HG02678 (cell line): Measurements from ENCODE around the gene BCDIN3D.

Experiments used
- ATAC-seq: cut with Tn5 transposase; IDR thresholded peaks from one replicate; pipeline ENCODE4 v1.9.1; 2021; ENCODE audit warnings: mild to moderate bottlenecking, moderate library complexity; ENCODE audit not compliant: unreplicated experiment

Gene BCDIN3D

DNA sequence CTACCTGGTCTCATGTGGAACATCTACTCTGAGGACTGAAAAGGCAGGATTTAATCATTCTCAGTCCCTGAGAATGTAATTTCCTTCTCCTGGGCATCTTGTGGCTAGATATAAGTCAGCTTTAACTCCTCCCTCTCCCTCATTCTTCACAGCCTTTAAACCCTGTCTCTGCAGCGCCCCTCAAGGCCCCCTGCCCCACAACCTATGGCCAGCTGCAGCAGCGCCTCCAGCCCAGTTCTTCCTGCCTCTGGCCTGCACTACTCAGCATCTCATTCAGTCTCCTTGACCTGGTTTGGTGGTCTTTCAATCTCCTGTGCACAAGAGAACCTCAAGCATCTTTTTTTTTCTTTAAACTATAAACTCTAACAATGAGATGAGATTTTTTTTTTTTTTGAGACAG lies 44.0 kb downstream of the BCDIN3D start:
- no peak for ATAC-seq

DNA sequence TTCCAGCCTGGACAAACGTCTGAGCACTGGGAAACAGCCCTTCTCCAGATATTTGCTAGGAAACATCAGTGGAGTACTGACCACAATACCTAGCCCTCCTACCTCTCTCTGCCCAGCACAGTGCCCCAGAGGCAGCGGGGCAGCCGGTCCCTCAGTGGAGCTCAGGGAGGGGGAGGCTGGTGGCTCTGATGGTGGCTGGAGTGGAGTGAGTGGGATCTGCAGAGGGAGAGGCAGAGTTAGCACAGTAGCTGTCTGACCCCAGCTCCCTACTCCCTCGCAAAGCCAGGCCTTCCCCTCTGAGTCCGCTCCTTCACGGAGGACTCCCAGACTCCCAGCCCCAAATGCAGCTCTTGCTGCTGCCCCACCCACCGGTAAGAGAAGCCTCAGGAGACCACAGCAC lies 44.7 kb downstream of the BCDIN3D start:
- no peak for ATAC-seq

DNA sequence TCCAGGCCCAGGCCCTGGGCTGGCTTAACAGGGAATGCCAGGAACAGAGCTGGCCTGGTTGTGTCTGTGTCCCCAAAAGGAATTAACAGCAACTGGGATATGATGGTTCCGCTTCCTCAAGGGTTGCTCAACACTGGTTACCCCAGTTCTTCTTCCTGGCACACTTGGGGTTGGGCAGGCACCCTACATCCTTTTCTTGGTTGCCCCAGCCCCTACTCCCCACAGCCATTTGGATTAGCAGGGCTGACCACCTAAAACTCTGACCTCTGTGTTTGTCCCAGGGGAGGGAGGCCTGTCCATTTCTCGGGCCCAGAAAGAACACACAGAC lies 45.5 kb downstream of the BCDIN3D start:
- ATAC-seq, result no peak

DNA sequence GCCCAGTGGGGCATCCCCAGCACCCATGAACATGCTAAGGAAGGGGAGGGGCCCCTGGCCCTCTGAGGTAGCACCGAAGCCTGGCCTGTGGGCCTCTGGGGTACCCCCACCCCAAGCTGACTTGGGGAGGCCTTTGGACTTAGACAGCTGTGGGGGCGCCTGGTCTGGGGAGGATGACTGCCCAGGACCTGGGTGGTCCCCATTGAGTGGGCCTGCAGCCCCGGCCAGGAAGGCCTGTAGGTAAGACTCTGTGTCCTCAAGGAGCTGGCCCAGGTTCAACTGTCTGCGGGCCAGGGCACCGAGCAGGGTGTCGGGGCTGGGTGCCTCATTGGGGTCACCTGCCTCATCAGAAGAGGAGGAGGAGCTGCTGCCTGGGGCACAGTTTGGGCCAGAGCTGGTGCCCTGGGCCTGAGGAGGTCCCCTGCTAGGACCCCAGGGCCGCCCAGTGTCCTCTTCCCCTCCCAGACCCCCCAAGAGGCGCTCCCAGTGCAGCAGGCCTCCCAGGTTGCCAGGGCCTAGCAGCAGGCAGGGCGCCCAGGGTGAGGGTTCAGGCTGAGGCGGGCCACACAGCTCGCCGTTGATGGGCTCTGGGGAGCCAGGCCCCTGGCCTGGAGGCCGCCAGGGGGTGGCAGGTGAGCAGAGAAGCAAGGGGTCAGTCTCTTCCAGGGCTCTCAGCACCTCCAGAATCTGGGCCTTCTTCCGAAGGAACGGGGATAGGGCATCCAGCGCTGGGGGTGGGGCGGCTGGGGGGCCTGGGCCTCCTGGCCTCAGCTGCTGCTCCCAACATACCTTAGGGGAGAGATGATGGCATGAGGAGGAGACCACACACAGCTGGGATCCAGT lies 46.1 kb downstream of the BCDIN3D start:
- ATAC-seq, result no peak

DNA sequence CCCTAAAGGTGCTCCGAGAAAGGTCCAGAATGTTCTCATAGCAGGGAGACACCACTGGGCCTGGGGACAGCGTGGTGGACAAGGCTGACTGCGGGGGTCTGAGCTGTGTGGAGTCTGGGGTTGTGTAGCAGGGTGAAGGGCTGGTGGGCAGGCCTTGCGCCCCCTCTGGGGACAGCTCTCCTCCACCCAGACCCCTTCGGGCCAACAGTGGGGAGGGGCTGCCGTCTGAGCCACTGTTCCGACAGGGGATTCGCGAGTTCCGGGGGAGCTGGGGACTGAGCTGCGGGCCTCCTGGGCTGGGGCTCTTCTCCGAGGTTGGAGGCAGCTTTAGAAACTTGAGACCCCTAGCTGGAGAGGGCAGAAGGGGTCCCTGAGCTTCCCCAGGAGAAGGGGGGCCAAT lies 46.8 kb downstream of the BCDIN3D start:
- no peak for ATAC-seq

DNA sequence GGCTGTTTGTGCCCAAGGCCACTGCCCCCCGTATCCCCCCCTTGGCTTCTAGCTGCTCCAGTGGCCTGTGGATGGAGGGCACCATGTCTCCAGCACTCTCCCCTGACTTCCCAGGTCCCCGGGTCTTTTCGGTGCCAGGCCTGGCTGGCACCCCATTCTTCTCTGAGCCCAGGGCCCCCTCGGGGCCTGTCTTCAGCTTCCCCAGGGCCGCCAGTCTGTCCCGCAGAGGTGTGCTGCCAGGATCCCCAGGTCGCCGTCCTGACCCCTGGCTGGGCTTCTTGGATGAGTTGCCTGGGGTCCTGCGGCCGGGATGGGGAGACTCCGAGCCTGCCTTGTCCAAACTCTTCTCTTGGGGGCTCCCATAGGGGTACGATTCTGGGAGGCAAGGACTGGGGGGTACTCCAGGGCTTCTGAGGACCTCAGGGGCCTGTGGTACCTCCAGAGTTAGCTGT lies 47.2 kb downstream of the BCDIN3D start:
- no peak for ATAC-seq

DNA sequence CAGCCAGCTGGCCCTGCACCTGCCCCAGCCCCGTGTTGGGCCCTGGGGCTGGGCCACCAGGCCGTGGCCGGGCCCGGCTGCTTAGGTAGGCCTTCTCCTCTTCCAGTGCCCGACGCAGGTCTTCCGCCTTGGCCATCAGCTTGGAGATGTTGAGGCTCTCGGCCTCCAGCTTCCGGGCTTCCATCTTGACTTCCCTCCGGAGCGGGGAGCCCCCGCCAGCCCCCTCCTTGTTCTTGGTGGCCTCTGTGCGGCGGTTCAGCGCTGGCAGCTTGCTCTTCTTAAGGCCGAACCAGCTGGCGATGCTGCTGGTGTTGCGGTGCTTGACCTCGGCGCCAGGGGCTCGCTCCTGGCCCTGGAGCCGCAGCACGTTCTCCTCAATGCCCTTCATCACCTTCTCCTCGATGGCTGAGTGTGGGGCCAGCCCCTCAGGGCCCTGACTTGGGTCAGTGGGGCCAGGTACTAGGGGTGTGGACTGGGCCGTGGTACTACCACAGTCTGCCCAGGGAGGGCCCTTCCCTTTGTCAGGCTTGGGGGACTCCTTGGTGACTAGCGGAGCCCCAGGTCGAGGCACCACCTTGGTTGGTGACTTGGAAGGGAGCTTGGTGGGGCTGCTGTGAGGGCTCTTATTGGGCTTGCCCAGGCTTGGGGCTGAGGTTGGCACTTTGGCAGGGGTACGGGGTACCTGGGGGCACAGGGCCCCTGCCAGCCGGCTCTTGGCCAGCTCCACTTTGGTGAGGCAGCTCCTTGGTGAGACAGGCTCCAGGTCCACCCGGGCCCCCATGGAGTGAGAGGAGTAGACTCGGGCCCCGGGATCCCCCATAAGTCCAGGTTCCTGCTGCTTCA lies 47.9 kb downstream of the BCDIN3D start:
- ATAC-seq, result no peak

DNA sequence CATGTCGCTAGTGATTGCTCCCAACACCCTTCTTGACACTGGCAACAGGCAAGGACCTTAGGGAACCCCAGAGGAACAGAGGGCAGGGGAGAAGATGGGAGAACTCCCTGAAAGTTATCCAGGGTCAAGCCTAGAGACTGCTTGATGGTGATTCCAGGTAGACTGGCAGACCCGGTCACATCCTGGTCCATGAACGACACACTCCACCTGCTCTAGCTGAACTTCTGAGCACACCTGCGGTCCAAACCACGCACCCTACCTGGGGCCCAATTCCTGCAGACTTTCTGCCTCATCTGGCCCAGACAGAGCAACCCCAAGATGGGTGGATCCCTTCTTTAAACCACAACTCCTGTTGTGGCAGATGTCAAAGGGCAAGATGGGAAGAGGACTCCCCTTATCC lies 48.9 kb downstream of the BCDIN3D start:
- ATAC-seq, result no peak

DNA sequence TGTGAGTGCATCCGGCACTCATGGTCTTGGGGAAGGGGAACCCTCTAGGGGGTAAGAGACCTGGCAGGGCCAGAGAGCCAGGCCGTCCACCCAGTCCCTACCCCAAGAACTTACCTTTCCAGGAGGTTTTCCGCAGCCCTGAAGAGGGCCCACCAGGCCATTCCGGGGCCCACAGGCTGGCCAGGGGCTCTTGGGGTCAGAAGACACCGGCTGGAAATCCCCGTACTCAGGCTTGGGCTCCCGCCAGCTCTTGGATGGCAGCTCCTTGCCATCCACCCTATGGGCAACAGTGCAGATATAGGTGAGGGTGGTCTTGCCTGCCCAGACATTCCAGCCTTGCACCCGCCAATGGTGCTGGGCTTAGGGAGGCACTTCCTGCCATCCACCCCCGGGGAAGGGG lies 49.3 kb downstream of the BCDIN3D start:
- ATAC-seq, result no peak

DNA sequence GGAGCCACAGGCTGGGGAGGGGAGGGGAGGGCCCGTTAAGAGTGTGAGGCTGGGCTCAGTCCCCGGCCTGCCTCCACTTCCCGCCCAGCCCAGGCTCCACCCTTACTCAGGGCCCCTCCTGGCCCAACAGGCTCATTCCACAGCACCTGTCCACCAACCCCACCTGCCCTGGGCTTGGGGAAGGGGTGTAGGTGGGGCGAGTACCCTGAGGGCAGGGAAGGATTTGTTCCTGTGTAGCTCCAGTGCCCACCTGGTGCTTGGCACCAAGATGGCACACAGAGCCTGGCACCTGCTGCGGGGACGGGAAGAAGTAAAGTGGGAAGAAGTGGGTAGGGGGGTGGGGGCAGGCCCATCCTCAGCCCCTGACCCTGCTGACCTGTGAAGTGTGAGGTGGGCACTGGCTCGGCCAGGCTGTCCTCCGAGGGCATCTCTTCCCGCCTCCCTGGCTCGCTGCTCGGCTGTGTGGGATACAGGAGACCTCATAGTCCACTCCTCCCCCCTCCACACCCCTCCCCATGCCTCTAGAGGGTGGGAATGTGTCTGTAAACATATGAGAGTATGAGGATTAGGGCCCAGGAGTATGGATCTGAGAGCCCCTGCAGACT lies 49.8 kb downstream of the BCDIN3D start:
- ATAC-seq, result no peak

DNA sequence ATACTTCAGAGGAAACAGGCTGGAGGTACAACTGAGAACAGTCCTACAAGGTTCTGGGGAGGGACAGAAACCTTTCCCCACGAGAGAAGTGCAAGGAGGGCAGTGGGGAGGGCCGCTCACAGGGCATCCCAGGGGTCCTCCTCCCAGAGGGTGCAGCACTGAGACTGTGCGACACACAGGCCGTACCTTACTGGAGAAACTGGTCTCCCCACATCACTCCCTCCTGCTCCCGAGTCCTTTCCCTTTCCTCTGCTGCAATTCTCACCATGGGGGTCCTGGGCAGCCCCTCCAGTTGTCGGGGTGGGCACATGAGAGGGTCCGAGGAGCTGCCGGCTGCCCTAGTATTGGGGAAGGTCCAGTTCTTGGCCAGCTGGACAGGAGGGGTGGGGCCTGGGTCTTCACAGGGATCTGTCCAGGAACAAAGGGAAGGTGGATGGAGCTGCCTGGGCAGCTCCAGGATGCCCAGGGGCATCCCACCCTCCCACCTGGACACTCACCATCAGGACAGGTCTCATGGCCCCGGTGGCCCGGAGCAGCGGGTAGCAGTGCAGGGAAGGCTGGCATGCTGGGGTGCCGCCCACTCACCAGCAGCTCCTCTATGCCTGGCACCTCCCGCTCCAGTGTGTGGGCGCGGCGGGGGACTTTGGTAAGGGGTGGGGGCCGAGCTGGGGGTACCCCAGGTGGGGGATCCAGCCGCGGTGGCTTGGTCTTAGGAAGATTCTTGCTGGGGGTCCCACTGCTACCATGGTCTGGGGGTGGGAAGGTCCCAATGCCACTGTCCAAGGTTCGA lies 50.5 kb downstream of the BCDIN3D start:
- ATAC-seq, result no peak

DNA sequence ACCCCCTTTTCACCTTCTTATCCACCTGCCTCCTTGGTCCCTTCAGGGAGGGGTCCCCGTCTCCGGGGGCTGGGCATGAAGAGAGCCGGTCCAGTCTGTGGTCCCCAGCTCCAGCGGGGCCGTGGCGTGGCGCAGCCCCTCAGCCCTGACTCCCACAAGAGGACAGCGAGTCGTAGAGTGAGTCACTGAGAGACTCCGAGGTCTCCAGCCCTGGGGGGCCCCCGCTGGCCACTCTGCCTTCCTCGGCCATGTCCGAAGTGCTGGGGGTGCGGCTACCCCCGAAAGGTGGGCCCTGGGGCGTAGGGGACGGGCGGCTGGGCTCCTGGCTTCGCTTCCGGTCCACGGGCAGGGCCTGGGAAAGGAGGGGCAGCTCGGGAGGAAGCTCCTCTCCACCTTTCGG lies 51.2 kb downstream of the BCDIN3D start:
- ATAC-seq, result no peak

DNA sequence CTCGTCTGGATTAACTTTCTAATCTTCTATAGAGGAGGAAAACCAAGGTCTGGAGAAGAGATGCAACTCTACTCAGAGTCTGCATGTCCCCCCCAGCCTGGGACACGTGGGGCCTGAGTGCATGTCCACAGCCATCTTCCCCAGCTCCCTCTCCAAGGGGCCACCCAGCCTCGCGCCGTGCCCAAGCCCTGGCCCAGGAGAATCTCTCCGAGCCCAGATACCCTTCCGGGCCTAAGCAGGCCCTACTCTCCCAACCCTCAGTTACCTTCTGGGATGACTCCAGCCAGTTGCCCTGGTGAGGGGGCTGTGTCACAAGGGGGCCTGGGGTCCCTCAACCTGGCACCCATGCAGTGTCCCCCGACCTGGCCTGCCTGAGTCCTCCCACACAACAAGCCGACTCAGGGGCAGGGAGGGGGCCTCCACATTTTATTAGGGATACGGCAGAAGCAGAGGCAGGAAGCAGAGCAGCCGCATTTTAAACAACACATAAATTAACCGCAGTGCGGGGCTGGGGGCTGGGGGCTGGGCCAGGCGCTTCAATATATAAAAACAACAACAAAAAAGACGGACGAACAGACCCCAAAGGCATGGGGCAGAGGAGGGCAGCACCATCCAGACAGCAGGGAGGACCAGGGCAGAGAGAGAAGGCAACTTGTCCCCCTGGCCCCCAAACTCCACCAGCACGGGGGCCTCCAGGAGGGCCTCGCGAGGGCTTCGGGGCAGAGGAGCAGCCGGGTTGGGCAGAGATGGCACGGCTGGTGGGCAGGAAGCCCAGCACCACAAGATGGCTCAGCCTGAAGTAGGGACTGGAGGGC lies 52.0 kb downstream of the BCDIN3D start:
- no peak for ATAC-seq

DNA sequence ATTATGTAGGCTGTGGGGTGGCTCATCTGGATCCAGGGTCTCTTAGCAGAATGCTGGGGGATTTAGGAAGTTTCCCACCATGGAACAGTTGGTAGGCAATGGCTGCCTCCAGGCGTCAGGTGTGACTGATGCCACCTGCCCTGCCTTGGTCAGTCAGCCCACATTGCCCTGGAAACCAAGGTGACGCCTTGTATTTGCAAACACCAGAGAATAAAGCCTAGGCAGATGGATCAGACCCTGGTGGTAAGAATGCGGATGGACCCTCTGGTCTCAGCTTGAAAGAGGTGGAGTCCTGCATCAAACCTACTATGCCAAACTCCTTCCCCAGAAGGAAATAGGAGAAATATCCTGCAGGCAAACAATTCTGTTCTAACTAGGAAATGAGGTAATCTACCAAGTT lies 52.9 kb downstream of the BCDIN3D start:
- no peak for ATAC-seq

DNA sequence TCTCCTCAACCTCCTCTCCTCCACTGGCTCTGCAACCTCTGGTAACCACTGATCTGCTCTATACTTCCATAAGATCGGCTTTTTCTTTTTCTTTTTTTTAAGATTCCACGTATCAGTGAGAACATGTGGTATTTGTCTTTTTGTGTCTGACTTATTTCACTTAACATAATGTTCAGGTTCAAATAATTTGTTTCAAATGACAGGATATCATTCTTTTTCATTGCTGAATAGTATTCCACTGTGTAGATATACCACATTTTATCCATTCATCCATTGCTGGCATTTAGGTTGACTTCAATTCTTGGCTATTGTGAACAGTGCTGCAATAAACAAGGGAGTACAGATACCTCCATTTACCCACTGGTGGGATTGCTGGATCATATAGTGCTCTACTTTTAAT lies 55.2 kb downstream of the BCDIN3D start:
- no peak for ATAC-seq
